Non-pigmented ciliary epithelial cell (primary cell): Measurements from ENCODE around the gene ARL6IP4.

Experiments
- DNase-seq: peaks from one replicate; pipeline ENCODE4 v3.0.0-alpha.2; 2010; ENCODE audit warnings: low read depth

ARL6IP4 gene

GRCh38 chr12:122990961-122991622 is 10.6 kb downstream of the ARL6IP4 start:
- DNase-seq: no peak

GRCh38 chr12:122991623-122992275 is 11.3 kb downstream of the ARL6IP4 start:
- DNase-seq: no peak

- DNase-seq: no peak
Measured at GRCh38 chr12:122992386-122992785, 11.9 kb downstream of the ARL6IP4 start.

- no peak for DNase-seq
Measured at GRCh38 chr12:122994140-122994675, 13.7 kb downstream of the ARL6IP4 start.

GRCh38 chr12:122994781-122995502 is 14.5 kb downstream of the ARL6IP4 start:
- DNase-seq: no peak

GRCh38 chr12:122995503-122996187 is 15.2 kb downstream of the ARL6IP4 start:
- no peak for DNase-seq

GRCh38 chr12:122996188-122996601 is 15.7 kb downstream of the ARL6IP4 start:
- DNase-seq: no peak

GRCh38 chr12:122996621-122997342 is 16.3 kb downstream of the ARL6IP4 start:
- DNase-seq: no peak

- no peak for DNase-seq
Measured at GRCh38 chr12:122997343-122998250, 17.1 kb downstream of the ARL6IP4 start.

GRCh38 chr12:122998316-122998715 is 17.8 kb downstream of the ARL6IP4 start:
- DNase-seq: no peak

GRCh38 chr12:122999196-122999946 is 18.9 kb downstream of the ARL6IP4 start:
- no peak for DNase-seq

- no peak for DNase-seq
Measured at GRCh38 chr12:122999986-123000420, 19.5 kb downstream of the ARL6IP4 start.

GRCh38 chr12:123000578-123000977 is 20.1 kb downstream of the ARL6IP4 start:
- no peak for DNase-seq

GRCh38 chr12:123001464-123001863 is 21.0 kb downstream of the ARL6IP4 start:
- DNase-seq: no peak

GRCh38 chr12:123003257-123003656 is 22.8 kb downstream of the ARL6IP4 start:
- DNase-seq: no peak

- DNase-seq: no peak
Measured at GRCh38 chr12:123004287-123004686, 23.8 kb downstream of the ARL6IP4 start.

GRCh38 chr12:123005081-123005626 is 24.7 kb downstream of the ARL6IP4 start:
- DNase-seq: no peak

GRCh38 chr12:123006977-123007376 is 26.5 kb downstream of the ARL6IP4 start:
- DNase-seq: no peak

- no peak for DNase-seq
Measured at GRCh38 chr12:123010110-123010509, 29.6 kb downstream of the ARL6IP4 start.
